GM12865 (cell line): ENCODE results near the gene PDGFA.

ENCODE experiments used
- DNase-seq: peaks from one replicate; pipeline ENCODE4 v3.0.0; 2010; ENCODE audit warnings: low read depth
- H3K4me3 ChIP-seq: 2 replicates; pipeline ENCODE4 v1.5.1; 2011; ENCODE audit warnings: mild to moderate bottlenecking, low read depth, low read length, control low read depth
- CTCF ChIP-seq: IDR thresholded peaks from 2 replicates; pipeline ENCODE4 v1.5.1; 2011; ENCODE audit warnings: low read length, control low read depth, low read depth, inconsistent platforms; ENCODE audit not compliant: insufficient read depth; ENCODE audit errors: missing control alignments

PDGFA gene

GRCh38 chr7:519484-520390, at the start of gene PDGFA:
Gene PDGFA (minus strand): TSS chr7:519846. CDS start chr7:519001, 845 bp downstream.
- TF ChIP-seq CTCF: no peak
- peak; percentile 45 for DNase-seq
- H3K4me3 ChIP-seq: peak within 1 kb of the TSS; percentile 53

- TF ChIP-seq CTCF: no peak
- DNase-seq: no peak
- H3K4me3 ChIP-seq: no peak overlapping the region
These were observed 48.6 kb upstream of the PDGFA start for GRCh38 chr7:568031-568951.

- DNase-seq: no peak
- no peak for TF ChIP-seq CTCF
- H3K4me3 ChIP-seq: no peak overlapping the region
These were observed 47.7 kb upstream of the PDGFA start for GRCh38 chr7:567305-567883.

DNA sequence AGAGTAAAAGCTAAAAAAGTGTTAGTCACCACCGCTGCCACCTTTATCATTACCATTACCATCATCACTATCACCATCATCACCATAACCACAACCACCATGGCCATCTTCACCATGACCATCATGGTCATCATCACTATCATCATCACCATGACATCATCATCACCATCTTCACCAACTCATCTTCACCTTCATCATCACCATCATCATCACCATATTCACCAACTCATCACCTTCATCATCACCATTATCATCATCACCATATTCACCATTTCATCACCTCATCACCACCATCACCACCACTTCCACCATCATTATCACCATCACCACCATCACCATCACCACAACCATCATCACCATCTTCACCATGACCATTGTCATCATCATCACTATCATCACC, 46.5 kb upstream of the PDGFA start:
- no peak for TF ChIP-seq CTCF
- H3K4me3 ChIP-seq: no peak overlapping the region
- no peak for DNase-seq

DNA sequence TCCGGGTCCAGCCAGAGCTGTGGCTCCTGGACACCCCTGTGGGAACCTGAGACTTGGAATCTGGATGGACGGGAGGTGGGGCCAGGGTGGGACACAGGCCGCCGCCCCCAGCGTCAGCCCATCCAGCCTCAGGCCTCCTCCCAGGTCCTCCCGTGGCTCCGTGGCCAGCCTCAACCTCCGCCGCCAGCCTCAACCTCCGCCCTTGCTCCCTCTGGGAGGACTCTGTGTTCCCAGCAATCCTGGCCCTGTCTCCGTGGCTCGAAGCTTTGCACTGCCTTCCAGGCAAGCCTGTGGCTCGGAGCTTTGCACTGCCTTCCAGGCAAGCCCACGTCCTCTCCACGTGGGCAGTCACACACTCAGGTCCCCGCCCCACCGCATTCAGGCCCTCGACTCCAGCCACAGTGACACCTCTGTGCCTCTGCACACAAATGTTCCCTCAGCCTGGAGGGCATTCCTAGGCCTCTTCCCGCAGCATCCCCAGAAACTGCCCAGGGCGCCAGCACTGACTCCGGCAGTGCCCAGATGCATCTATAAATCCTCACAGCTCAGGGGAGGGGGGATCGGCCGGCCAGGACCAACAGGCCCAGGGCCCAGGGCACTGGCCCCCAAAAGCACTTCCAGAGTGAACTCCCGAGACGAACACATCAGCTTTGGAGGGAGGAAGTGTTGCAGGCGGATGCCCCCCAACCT, 44.7 kb upstream of the PDGFA start:
- no peak for DNase-seq
- no peak for TF ChIP-seq CTCF
- no peak overlapping the region for H3K4me3 ChIP-seq

GRCh38 chr7:563629-564170, 44.1 kb upstream of the PDGFA start:
- TF ChIP-seq CTCF: no peak
- no peak overlapping the region for H3K4me3 ChIP-seq
- DNase-seq: no peak
